ENCODE measurements around the gene RSPH9.
"Not testable (repeated sequence)": the region's sequence is repeated elsewhere in the genome, so short reads cannot be mapped to it uniquely, and the experiment has no call there.

Gene RSPH9

GRCh38 chr6:43634702-43635303 is 10.0 kb upstream of the RSPH9 start:
- peaks cover 27% of the 10 kb centered on the region for H3K36me3 ChIP-seq (ENCODE audit: insufficient read depth, low read length)
- no peak for TF ChIP-seq FOXP2 (optimal IDR thresholded peaks at IDR 0.05; ENCODE audit: control extremely low read depth, extremely low read length, insufficient read depth)
- no peak for TF ChIP-seq EZH2 (IDR thresholded peaks at IDR 0.05)
- TF ChIP-seq POLR2AphosphoS5 (IDR thresholded peaks at IDR 0.05; ENCODE audit: borderline replicate concordance, low read depth, low read length): no peak
- H3K9ac ChIP-seq (ENCODE audit: insufficient read length): peak overlapping the region; percentile 92
- H3K9me3 ChIP-seq (ENCODE audit: low read depth, low read length): no peaks in the 10 kb centered on the region
- no peak overlapping the region for H3K4me3 ChIP-seq
- peak overlapping the region; percentile 81 for H3K27ac ChIP-seq
- no peak for DNase-seq (ENCODE audit: low read depth, low spot score)

GRCh38 chr6:43635387-43636307 is 9.2 kb upstream of the RSPH9 start, which contains the start of gene MAD2L1BP:
MAD2L1BP (plus strand) TSS chr6:43635840; CDS start chr6:43635876, 36 bp downstream.
- peak; percentile 99 for TF ChIP-seq POLR2AphosphoS5 (IDR thresholded peaks at IDR 0.05; ENCODE audit: borderline replicate concordance, low read depth, low read length)
- TF ChIP-seq FOXP2 (optimal IDR thresholded peaks at IDR 0.05; ENCODE audit: control extremely low read depth, extremely low read length, insufficient read depth): peak; percentile 48
- TF ChIP-seq EZH2 (IDR thresholded peaks at IDR 0.05): no peak
- no peak for DNase-seq (ENCODE audit: low read depth, low spot score)
- Histone ChIP-seq H3K9me3 (ENCODE audit: low read depth, low read length) (no peaks in the 10 kb centered on the region), H3K36me3 (ENCODE audit: insufficient read depth, low read length) (peaks cover 35% of the 10 kb centered on the region), H3K9ac (ENCODE audit: insufficient read length) (peak within 1 kb of the TSS; percentile 92), H3K4me3 (peak within 1 kb of the TSS; percentile 88), H3K27ac (peak within 1 kb of the TSS; percentile 81)

DNA sequence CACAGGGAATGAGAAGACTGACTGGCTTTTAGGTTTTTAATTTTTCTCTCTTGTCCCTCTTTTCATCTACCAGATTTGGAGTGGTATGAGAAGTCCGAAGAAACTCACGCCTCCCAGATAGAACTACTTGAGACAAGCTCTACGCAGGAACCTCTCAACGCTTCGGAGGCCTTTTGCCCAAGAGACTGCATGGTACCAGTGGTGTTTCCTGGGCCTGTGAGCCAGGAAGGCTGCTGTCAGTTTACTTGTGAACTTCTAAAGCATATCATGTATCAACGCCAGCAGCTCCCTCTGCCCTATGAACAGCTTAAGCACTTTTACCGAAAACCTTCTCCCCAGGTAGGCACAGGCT is 8.6 kb upstream of the RSPH9 start:
- Histone ChIP-seq H3K4me3 (peak overlapping the region; percentile 88), H3K27ac (peak overlapping the region; percentile 67; the same call in 1 of the 2 replicates), H3K36me3 (ENCODE audit: insufficient read depth, low read length) (peaks cover 40% of the 10 kb centered on the region), H3K9ac (ENCODE audit: insufficient read length) (peak overlapping the region; percentile 92), H3K9me3 (ENCODE audit: low read depth, low read length) (no peaks in the 10 kb centered on the region)
- no peak for DNase-seq (ENCODE audit: low read depth, low spot score)
- TF ChIP-seq EZH2 (IDR thresholded peaks at IDR 0.05): no peak
- no peak for TF ChIP-seq POLR2AphosphoS5 (IDR thresholded peaks at IDR 0.05; ENCODE audit: borderline replicate concordance, low read depth, low read length)
- TF ChIP-seq FOXP2 (optimal IDR thresholded peaks at IDR 0.05; ENCODE audit: control extremely low read depth, extremely low read length, insufficient read depth): no peak

DNA sequence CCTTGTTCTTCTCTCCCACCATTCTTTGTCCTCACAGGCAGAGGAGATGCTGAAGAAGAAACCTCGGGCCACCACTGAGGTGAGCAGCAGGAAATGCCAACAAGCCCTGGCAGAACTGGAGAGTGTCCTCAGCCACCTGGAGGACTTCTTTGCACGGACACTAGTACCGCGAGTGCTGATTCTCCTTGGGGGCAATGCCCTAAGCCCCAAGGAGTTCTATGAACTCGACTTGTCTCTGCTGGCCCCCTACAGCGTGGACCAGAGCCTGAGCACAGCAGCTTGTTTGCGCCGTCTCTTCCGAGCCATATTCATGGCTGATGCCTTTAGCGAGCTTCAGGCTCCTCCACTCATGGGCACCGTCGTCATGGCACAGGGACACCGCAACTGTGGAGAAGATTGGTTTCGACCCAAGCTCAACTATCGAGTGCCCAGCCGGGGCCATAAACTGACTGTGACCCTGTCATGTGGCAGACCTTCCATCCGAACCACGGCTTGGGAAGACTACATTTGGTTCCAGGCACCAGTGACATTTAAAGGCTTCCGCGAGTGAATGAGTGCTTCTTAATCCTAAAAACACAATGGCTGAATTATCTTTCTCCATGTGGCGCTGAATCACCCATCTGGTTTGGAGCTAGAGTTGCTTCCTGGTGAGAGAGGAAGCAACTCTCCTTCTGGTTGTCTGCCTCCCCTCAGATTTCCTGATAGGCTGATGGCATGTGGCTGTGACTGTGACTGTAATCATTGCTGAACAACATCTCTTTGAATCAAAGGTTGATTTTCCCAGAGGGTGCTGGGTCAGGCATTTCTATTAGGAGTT is 4.6 kb upstream of the RSPH9 start:
- Histone ChIP-seq H3K9ac (ENCODE audit: insufficient read length) (peak overlapping the region; percentile 42), H3K9me3 (ENCODE audit: low read depth, low read length) (no peaks in the 10 kb centered on the region), H3K36me3 (ENCODE audit: insufficient read depth, low read length) (peaks cover 51% of the 10 kb centered on the region), H3K4me3 (no peak overlapping the region), H3K27ac (no peak overlapping the region; the same call in 1 of the 2 replicates)
- TF ChIP-seq FOXP2 (optimal IDR thresholded peaks at IDR 0.05; ENCODE audit: control extremely low read depth, extremely low read length, insufficient read depth): no peak
- no peak for TF ChIP-seq EZH2 (IDR thresholded peaks at IDR 0.05)
- TF ChIP-seq POLR2AphosphoS5 (IDR thresholded peaks at IDR 0.05; ENCODE audit: borderline replicate concordance, low read depth, low read length): no peak
- no peak for DNase-seq (ENCODE audit: low read depth, low spot score)

DNA sequence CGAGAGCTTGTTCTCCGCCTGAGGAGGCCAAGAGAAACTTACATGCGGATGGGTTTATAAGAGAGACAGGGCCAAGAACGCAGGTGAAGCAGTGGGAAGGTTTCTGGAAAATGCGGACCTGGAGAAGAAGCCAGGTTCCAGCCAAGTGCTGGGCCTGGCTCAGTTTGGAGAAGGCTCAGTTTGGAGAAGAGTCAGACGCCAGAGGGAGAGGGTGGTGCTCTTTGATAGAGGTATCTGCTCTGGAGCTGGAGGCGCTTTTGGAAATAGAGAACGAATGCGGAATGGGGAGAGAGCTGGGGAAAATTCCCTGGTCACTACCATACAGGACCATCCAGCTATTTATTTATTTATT is 753 bp downstream of the RSPH9 start:
- DNase-seq (ENCODE audit: low read depth, low spot score): no peak
- Histone ChIP-seq H3K36me3 (ENCODE audit: insufficient read depth, low read length) (peaks cover 17% of the 10 kb centered on the region), H3K27ac (no peak overlapping the region), H3K9ac (ENCODE audit: insufficient read length) (no peak overlapping the region), H3K9me3 (ENCODE audit: low read depth, low read length) (no peaks in the 10 kb centered on the region), H3K4me3 (no peak overlapping the region)
- no peak for TF ChIP-seq POLR2AphosphoS5 (IDR thresholded peaks at IDR 0.05; ENCODE audit: borderline replicate concordance, low read depth, low read length)
- TF ChIP-seq FOXP2 (optimal IDR thresholded peaks at IDR 0.05; ENCODE audit: control extremely low read depth, extremely low read length, insufficient read depth): no peak
- no peak for TF ChIP-seq EZH2 (IDR thresholded peaks at IDR 0.05)

- TF ChIP-seq EZH2 (IDR thresholded peaks at IDR 0.05) (no peak), FOXP2 (optimal IDR thresholded peaks at IDR 0.05; ENCODE audit: control extremely low read depth, extremely low read length, insufficient read depth) (no peak), POLR2AphosphoS5 (IDR thresholded peaks at IDR 0.05; ENCODE audit: borderline replicate concordance, low read depth, low read length) (no peak)
- Histone ChIP-seq H3K4me3 (no peak overlapping the region), H3K27ac (no peak overlapping the region), H3K9ac (ENCODE audit: insufficient read length) (no peak overlapping the region), H3K9me3 (ENCODE audit: low read depth, low read length) (no peaks in the 10 kb centered on the region), H3K36me3 (ENCODE audit: insufficient read depth, low read length) (0 out of 2 replicates have a peak, but pooled peaks cover under 1% of the 10 kb centered on the region)
- DNase-seq (ENCODE audit: low read depth, low spot score): no peak
Measured at GRCh38 chr6:43647613-43648012, 2.8 kb downstream of the RSPH9 start.

DNA sequence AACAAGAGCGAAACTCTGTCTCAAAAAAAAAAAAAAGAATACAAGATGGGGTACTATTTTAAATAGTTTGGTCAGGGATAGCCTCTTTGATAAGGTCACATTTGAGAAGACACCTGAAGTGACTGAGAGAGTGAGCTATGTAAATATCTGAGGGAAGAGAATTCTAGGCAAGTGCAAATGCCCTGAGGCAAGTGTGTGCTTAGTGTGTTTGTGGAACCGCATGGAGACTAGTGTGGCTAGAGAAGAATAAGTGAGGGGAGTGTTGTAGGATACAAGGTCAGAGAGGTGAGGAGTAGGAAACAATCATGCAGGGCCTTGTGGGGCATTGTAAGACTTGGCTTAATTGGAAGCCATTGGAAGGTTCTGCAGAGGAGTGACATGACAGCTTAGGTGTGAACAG is 3.4 kb downstream of the RSPH9 start:
- no peaks in the 10 kb centered on the region for H3K36me3 ChIP-seq (ENCODE audit: insufficient read depth, low read length)

GRCh38 chr6:43652822-43653221 is 8.0 kb downstream of the RSPH9 start:
- H3K9ac ChIP-seq (ENCODE audit: insufficient read length); H3K27ac ChIP-seq; H3K9me3 ChIP-seq (ENCODE audit: low read depth, low read length); H3K36me3 ChIP-seq (ENCODE audit: insufficient read depth, low read length); DNase-seq (ENCODE audit: low read depth, low spot score); H3K4me3 ChIP-seq: not testable (repeated sequence)

More for the DNA sequence above, 3.4 kb downstream of the RSPH9 start:
- no peak for DNase-seq (ENCODE audit: low read depth, low spot score)
- Histone ChIP-seq H3K27ac (no peak overlapping the region), H3K4me3 (no peak overlapping the region), H3K9ac (ENCODE audit: insufficient read length) (no peak overlapping the region), H3K9me3 (ENCODE audit: low read depth, low read length) (no peaks in the 10 kb centered on the region)
- TF ChIP-seq FOXP2 (optimal IDR thresholded peaks at IDR 0.05; ENCODE audit: control extremely low read depth, extremely low read length, insufficient read depth) (no peak), POLR2AphosphoS5 (IDR thresholded peaks at IDR 0.05; ENCODE audit: borderline replicate concordance, low read depth, low read length) (no peak), EZH2 (IDR thresholded peaks at IDR 0.05) (no peak)
